Posterior vena cava (tissue), 2 donors: ENCODE results near the gene TNPO3. TPM values are rescaled to one million over a fixed set of nuclear protein-coding genes. Genes with fewer than 3 reads are reported as not detected.

Experiments used
- DNase-seq: peaks from one replicate; pipeline ENCODE4 v3.0.0-alpha.2; 2020; ENCODE audit warnings: low spot score
- intact Hi-C, 2 donors: fragments of 100-400 bp; cut with DNase I; formaldehyde crosslinking; loops; one replicate each; pipeline versions ENCODE4 v1.14.1 to v1.14.2; 2022 to 2023
- total RNA-seq, 2 donors: library from RNA; stranded (reverse); fragmentation: NEBNext Ultra II Directional; extraction: Animal tissue kit (Norgen Biotek cat#: 25700); gene quantifications; one replicate each; pipeline ENCODE4 v1.2.1, GENCODE V29; 2021
- donor health status: DM: yes; HTN: yes; CAD: no.
- donor health status: DM: yes; HTN: yes; CAD: no.

The TNPO3 gene
- total RNA-seq, 2 donors from 2014 or later: 25.4 to 27.9 TPM

DNA sequence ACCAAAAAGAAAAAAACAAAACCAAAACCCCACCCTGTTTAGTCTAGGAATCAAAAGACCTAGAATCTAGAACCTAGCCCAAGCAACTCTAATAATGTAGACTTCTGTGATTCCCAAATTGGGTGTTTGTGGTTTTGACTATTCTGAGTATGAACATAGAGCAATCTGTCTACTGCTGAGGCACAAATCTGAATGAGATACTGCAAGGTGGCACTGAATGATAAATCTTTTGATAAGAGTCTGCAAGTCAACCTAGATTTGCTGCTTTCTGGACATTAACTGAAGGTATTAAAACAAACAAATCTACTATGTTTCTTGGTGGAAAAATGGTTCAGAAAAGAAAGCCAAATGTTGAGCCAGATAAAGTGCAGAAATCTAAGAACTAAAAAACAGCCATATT, 66.5 kb downstream of the TNPO3 start:
- intact Hi-C loops: no loop called here
- DNase-seq: no peak

- intact Hi-C loops: no loop called here
- no peak for DNase-seq
These were observed 68.3 kb downstream of the TNPO3 start for GRCh38 chr7:128986609-128987008.

GRCh38 chr7:128985660-128986059, 69.3 kb downstream of the TNPO3 start:
- no peak for DNase-seq
- intact Hi-C loops: no loop called here

DNA sequence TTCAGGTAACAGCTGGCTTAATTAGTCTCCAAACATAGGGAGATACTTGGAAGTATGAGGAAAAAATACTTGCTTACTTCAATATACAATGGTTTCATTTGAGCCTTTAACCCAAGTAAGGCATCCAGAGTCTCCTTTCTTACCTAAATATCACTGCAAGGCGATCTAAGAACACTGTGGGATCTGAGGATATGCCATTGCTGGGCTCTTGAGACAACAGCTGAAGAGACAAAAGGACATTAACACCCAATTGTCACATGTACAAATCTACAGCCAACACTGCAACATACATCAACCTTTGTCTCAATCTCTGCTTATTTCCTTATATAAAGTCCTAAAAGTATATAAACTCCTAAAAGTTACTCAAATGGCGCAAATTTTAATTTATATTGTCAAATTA, 72.8 kb downstream of the TNPO3 start:
- no peak for DNase-seq
- intact Hi-C loops: no loop called here

DNA sequence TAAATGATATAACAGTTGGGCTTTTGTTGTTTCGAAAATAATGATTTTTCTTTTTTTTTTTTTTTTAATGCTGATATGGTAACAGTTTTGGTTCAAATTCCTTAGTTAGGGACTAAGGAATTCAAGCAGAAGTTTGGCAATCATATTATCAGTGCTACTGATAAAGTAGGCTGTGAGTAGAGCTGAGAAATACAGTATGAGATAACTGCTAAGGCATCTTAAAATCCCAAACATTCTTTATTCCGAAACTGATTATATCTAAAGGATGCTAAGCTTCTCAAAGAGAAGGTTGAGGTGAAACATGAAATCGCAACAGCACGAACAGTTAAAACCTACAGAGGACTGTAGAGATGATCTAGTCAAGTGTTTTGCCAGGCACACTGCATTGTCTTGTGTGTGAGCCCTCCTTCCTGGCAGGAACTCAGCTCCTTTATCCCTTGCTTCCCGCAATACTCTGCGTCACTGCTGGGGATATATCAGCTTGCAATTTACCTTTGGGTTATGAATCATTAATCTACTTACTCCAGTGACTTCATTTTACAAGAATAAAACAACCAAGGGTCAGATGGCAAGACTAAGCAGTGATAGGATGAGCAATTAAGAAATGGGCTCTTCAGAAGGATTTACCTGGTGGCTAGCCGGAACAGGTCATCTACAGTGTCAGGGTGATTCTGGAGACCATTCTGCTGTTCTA, 80.5 kb downstream of the TNPO3 start:
- no peak for DNase-seq
- intact Hi-C loops: no loop called here

DNA sequence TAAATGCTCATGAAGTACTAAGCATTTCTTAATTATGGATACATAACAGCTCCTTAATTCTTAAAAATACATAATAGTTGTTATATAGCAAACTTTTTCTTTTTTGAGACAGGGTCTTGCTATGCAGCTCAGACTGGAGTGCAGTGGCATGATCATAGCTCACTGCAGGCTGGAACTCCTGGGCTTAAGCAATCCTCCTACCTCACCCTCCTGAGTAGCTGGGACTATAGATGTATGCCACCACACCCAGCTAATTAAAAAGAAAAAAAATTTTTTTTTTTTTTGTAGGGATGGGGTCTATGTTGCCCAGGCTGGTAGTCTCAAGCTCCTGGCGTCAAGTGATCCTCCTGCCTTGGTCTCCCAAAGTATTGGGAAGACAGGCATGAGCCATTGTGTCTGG, 86.3 kb downstream of the TNPO3 start:
- no peak for DNase-seq
- intact Hi-C loops: loop anchor here in 1 of 2 donors (1.0 kb wide), 1 partner anchor 15 kb away; no protein-coding TSS in a partner anchor

GRCh38 chr7:128963327-128963757, 91.6 kb downstream of the TNPO3 start:
- intact Hi-C loops: no loop called here
- DNase-seq: no peak

- DNase-seq: no peak
- intact Hi-C loops: no loop called here
These were observed 92.0 kb downstream of the TNPO3 start for GRCh38 chr7:128962899-128963298.

DNA sequence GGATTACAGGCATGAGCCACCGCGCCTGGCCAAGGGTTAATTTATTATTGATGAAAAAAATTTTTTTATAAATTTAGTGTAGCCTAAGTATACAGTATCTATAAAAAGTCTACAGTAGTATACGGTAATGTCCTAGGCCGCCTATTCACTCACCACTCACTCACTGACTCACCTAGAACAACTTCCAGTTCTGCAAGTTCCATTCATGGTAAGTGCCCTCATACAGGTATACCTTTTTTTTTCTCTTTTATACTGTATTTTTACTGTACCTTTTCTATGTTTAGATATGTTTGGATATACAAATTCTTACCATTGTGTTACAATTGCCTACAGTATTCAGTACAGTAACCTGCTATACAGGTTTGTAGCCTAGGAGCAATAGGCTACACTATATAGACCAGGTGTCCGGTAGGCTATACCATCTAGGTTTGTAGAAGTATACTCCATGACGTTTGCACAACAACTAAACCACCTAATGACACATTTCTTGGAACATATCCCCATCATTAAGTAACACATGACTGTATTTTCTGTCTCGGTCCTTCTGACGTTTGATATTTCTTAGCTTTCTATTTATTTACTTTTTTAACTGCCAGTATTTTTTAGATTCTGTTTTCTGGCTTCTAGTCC, 93.8 kb downstream of the TNPO3 start:
- DNase-seq: no peak
- intact Hi-C loops: no loop called here

DNA sequence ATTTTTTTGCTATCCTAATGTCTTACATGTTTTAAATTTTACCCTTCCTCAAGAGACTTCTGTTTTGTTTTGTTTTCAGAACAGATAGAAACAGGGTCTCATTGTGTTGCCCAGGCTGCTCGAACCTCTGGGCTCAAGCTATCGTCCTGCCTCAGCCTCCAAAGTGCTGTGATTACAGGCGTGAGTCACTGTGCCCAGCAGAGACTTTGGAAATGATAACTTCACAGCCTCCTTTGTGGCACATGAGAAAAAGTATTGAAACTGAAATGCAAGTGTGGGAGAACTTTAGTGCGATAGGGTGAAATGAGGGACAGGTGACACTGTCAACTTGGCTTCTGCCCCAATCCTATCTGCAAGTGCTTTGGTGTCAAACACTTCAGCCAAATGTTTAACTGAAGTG, 95.6 kb downstream of the TNPO3 start:
- DNase-seq: no peak
- intact Hi-C loops: no loop called here

DNA sequence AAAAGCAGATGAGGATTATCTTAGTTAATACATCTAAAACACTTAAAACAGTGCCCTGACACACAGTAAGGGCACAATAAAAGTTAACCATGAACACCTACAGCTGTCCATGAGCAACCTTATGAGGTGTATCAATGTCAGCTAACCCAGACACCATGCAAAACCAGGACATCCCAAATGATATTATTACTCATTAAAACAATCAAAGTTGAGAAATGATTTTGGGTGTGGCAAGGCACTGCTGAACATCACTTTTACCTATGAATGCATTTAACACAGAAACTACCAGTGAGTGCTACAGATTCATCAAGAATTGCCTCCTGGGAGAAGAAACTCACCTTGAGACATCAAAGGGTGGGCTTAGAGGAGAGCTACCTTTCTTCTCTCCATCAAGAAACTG, 98.9 kb downstream of the TNPO3 start:
- intact Hi-C loops: no loop called here
- DNase-seq: no peak

DNA sequence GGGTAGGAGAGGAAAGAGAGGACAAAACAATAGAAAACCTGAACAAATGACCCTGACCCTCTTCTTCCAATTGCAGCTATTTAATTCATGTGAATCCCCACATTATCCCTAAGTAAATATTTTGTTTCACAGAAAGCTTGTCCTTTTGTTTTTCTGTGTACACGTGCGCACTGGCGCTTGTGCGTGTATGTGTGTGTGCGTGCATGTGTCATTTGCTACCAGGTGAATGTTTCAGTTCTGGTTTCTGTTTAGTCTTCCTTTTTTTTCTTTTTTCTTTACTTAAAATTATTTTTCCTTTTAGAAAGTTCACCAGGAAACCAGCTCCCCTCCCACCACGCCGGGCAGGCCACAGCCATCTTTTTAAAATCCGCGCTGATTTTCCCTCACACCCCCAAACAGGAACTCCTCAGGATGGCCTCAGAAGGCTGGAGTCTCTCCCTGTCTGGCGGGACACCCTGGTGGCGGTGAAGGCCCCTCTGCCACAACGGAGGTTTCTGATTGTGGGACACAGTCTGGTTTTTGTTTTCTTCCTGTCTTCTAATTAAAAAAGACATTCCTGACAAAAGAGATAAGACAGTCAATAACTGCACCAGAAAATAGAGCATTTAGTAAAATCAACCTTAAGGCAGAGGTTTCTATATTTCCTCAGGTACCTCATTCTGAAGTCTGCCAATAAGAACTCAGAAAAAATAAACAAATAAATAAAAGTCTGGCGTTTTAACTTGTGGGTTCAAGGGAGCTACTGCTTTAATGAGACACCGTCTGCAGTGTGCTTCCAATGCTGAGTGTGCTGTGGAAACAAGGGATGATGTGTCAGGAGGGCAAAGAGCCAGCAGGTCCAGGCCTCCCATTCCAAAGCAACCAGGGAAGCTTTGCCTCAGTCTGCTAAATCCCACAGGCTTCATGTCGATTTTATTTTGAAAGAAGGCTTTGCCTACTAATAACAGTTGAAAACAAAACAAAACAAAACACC, 99.8 kb downstream of the TNPO3 start:
- intact Hi-C loops: no loop called here
- DNase-seq: no peak

DNA sequence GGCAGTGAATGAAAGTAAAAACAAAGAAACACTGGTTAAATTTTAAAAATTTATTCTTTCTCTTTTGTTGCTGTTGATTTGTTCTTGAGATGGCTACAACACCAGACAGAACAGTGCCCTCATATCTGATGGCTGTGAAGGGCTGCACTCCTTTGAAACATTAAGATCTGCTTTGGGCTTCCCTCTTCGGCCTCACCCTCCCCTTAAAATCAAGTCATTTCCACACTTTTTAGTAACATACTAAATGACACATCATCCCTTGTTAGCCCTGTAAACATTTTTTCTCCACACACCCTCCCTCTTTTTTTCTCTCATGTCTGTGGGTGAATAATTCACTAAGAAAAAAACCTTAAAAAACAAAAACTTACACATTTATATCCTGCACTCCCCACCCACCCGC, 100.8 kb downstream of the TNPO3 start:
- DNase-seq: no peak
- intact Hi-C loops: no loop called here

GRCh38 chr7:128951296-128951695, 103.6 kb downstream of the TNPO3 start:
- no peak for DNase-seq
- intact Hi-C loops: no loop called here

DNA sequence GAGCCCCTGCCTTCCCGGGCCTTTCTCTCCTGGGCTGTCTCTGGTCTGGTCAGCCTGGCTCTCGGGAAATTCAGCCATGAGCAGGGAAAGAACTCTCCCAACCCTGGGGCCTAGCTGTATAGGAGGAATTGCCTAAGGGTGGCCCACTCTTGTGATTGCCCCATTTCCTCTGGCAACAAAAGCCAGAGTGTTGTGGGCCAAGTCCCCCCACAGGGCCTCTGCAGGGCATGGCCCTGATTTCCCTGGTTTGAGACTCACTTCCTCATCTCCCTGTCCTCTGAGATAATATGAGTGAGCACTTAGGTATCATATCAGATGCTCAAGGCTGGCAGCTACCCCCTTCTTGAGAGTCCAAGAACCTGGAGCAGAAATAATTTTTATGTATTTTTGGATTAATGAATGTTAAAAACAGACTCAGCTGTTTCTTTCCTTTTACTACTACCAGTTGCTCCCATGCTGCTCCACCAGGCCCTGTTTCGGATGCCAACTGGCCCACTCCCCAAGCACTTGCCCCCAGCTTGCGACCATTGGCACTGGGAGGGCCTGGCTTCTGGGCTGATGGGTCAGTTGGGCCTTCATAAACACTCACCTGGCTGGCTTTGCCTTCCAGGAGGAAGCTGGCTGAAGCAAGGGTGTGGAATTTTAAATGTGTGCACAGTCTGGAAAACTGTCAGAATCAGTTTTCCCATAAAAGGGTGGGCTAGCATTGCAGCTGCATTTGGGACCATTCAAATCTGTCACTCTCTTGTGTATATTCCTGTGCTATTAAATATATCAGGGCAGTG, 105.7 kb downstream of the TNPO3 start:
- intact Hi-C loops: no loop called here
- DNase-seq: no peak

DNA sequence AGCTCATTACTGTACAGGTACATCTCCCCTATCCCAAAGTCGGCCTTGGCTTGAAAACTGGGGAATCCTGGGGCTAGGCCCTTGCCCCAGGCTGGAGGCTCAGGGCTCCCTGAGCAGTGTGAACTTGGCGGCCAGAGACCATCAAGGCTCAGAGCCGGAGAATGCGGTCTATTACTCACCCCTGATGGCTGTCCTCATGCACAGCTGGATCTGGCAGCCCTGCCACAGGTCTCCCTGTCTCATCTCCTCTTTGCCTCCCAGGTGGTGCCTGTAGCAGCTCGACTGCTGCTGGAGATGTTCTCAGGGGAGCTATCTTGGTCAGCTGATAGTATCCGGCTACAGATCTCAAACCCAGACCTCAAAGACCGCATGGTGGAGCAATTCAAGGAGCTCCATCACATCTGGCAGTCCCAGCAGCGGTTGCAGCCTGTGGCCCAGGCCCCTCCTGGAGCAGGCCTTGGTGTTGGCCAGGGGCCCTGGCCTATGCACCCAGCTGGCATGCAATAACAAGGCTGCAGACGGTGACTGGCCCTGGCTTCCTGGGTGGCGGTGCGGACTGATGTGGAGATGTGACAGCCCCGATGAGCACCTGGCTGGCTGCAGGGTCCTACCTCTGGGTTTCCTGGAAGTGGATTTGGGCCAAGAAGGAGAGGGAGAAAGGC, 106.5 kb downstream of the TNPO3 start:
- DNase-seq: peak; percentile 77
- intact Hi-C loops: no loop called here

DNA sequence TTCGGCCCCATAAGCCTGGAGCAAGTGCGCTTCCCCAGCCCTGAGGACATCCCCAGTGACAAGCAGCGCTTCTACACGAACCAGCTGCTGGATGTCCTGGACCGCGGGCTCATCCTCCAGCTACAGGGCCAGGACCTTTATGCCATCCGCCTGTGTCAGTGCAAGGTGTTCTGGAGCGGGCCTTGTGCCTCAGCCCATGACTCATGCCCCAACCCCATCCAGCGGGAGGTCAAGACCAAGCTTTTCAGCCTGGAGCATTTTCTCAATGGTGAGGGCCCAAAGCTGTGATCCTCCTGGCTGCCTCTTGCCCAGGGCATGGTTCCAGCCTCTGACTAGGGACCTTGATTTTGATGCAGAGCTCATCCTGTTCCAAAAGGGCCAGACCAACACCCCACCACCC, 107.1 kb downstream of the TNPO3 start:
- DNase-seq: no peak
- intact Hi-C loops: no loop called here

DNA sequence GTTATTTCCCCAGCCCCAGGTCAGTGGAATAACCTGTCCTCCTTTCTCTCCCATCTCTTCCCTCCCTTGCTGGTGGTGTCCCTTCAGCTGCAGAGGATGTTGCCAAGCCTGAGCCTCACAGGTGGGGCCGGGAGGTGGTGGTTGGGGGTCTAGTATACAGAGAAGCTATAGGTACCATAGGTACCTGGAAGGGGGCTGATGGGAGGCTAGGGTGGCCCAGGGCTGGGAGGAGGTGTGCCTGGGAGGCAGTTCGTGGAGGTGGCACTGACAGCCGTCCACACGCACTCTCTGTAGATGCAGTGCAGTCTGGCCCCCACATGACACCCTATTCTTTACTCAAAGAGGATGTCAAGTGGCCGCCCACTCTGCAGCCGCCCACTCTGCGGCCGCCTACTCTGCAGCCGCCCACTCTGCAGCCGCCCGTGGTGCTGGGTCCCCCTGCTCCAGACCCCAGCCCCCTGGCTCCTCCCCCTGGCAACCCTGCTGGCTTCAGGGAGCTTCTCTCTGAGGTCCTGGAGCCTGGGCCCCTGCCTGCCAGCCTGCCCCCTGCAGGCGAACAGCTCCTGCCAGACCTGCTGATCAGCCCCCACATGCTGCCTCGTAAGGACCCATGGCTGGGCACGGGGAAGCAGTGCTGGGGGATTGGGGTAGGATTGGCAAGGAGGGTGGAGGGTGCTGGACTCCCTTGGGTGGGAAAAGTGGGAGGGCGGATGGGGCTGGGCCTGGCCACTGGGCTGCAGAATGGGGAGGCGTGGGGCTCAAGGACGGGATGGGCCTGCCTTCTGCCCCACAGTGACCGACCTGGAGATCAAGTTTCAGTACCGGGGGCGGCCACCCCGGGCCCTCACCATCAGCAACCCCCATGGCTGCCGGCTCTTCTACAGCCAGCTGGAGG, 107.7 kb downstream of the TNPO3 start:
- DNase-seq: peak; percentile 80
- intact Hi-C loops: no loop called here
